Vagina (tissue), 2 donors: ENCODE results near the gene STAT4. TPM values are rescaled to one million over a fixed set of nuclear protein-coding genes. Genes with fewer than 3 reads are reported as not detected.

Experiments used
- DNase-seq, 2 donors: peaks; one replicate each; pipeline ENCODE4 v3.0.0-alpha.2; 2017; ENCODE audit errors: extremely low spot score in 2 of 2
- H3K27ac ChIP-seq: fragments of 200-600 bp; sonication (generic); one replicate; pipeline ENCODE4 v1.5.1; 2019
- H3K27me3 ChIP-seq: fragments of 200-600 bp; sonication (generic); one replicate; pipeline ENCODE4 v1.5.1; 2019
- H3K36me3 ChIP-seq, 2 donors: fragments of 200-600 bp; sonication (generic); one replicate each; pipeline ENCODE4 v1.5.1; 2017 to 2019
- H3K4me1 ChIP-seq: fragments of 200-600 bp; sonication (generic); one replicate; pipeline ENCODE4 v1.5.1; 2019
- H3K4me3 ChIP-seq, 2 donors: fragments of 200-600 bp; sonication (generic); 1 replicate in 1 of 2; 2 replicates in 1 of 2; pipeline ENCODE4 v1.5.1; 2016 to 2019
- H3K9me3 ChIP-seq: fragments of 200-600 bp; sonication (generic); one replicate; pipeline ENCODE4 v1.5.1; 2019
- POLR2A ChIP-seq, 2 donors: fragments of 450-650 bp; IDR thresholded peaks; one replicate each; pipeline ENCODE4 v1.6.1; 2017; ENCODE audit warnings: antibody characterized with exemption in 2 of 2, mild to moderate bottlenecking in 2 of 2, moderate library complexity in 2 of 2
- POLR2AphosphoS5 ChIP-seq, 2 donors: sonication (generic); formaldehyde crosslinking; IDR thresholded peaks; one replicate each; pipeline ENCODE4 v1.9.0; 2017; ENCODE audit warnings: antibody characterized with exemption in 2 of 2, mild to moderate bottlenecking in 2 of 2, low read depth in 1 of 2; ENCODE audit not compliant: insufficient read depth in 1 of 2
- intact Hi-C: fragments of 100-400 bp; cut with DNase I; formaldehyde crosslinking; loops from one replicate; pipeline ENCODE4 v1.15.1; 2023
- total RNA-seq: library from RNA; depleted of rRNA; stranded (reverse); fragments of >200 nt; gene quantifications from one replicate; pipeline ENCODE4 v1.2.3, GENCODE V29; 2016
- TF ChIP-seq, protein P1 (sequence below), 3 experiments: fragments of 450-650 bp in 2 of 3; fragments of 200-600 bp in 1 of 3; sonication (generic) in 1 of 3; IDR thresholded peaks; one replicate each; pipeline ENCODE4 v1.5.1; 2017 to 2019; ENCODE audit warnings: antibody characterized with exemption in 3 of 3, mild to moderate bottlenecking in 2 of 3, moderate library complexity in 2 of 3

Gene STAT4
- total RNA-seq, 1 donor from 2014 or later: 9.1 TPM

DNA sequence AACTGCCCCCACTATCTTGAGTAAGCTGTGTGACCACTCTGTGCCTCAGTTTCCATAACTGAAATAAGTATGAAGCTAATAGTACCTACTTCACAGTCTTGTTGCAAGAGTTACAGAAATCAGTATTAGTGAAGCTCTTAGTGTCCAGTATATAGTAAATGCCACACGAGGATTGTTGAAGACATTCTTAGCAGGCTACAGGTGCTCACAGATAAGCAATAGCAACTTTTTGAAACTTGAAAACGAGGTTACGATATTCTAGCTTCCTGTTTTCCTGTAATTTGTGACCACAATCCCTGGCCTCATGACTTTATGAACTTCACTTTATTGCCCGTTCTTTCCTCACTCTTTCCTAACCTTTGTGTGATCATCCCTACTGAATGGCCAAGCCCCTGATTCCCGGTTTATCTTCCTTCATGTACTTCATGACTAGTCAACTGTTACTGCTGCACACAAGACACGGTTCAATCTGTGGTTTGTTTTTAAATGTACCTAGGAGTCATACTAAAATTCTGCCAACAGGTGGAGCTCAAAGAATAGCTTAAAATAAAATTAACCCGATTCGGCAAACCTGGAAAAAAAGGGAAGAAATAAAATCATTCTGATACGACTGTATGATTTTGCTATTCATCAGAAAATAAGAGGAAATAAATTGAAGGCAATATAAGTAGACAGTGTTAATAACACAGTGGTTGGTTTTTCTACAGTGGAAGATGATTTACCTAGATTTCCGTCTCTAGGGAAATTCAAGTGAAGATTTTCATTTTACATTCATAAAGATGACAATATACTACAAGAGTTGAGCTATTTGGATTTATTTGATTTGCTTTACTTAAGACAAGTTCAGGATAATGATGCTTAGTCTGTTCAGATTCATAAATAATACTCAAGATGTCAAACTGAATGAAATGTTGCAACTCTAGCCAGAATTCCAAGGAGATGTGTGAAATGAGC is 98.7 kb downstream of the STAT4 start:
- Histone ChIP-seq H3K9me3 (no peaks in the 10 kb centered on the region), H3K4me1 (no peaks in the 10 kb centered on the region), H3K27me3 (no peaks in the 10 kb centered on the region), H3K4me3 (no peak overlapping the region), H3K27ac (no peak overlapping the region), H3K36me3 (no peaks in the 10 kb centered on the region)
- TF ChIP-seq POLR2A (IDR thresholded peaks at IDR 0.05) (no peak), POLR2AphosphoS5 (IDR thresholded peaks at IDR 0.05; ENCODE audit: insufficient read depth in 1 of 2, low read depth in 1 of 2) (no peak)
- TF ChIP-seq, protein P1, sequence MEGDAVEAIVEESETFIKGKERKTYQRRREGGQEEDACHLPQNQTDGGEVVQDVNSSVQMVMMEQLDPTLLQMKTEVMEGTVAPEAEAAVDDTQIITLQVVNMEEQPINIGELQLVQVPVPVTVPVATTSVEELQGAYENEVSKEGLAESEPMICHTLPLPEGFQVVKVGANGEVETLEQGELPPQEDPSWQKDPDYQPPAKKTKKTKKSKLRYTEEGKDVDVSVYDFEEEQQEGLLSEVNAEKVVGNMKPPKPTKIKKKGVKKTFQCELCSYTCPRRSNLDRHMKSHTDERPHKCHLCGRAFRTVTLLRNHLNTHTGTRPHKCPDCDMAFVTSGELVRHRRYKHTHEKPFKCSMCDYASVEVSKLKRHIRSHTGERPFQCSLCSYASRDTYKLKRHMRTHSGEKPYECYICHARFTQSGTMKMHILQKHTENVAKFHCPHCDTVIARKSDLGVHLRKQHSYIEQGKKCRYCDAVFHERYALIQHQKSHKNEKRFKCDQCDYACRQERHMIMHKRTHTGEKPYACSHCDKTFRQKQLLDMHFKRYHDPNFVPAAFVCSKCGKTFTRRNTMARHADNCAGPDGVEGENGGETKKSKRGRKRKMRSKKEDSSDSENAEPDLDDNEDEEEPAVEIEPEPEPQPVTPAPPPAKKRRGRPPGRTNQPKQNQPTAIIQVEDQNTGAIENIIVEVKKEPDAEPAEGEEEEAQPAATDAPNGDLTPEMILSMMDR (IDR thresholded peaks at IDR 0.05): peak; percentile 11 to 58 (median 32)
- no peak for DNase-seq
- intact Hi-C loops: no loop called here

DNA sequence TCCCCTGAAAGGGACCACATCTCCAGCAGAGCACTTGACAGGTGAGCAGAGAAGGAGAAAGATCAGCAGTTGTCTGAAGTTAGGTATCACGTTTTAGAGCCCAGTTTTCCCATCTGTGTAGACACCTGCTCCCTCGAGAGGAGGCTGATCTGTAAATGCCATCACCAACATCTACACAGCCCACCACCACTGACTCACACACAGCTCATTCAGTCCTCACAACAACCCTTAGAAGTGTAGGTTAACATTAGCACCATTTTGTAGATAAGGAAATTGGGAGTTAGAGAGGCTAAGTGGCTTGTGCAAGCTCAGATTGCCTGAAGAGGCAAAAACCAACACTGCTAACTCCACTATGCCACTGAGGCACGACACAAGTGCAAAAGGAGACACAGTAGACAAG is 99.6 kb downstream of the STAT4 start:
- intact Hi-C loops: no loop called here
- no peaks in the 10 kb centered on the region for H3K27me3 ChIP-seq

DNA sequence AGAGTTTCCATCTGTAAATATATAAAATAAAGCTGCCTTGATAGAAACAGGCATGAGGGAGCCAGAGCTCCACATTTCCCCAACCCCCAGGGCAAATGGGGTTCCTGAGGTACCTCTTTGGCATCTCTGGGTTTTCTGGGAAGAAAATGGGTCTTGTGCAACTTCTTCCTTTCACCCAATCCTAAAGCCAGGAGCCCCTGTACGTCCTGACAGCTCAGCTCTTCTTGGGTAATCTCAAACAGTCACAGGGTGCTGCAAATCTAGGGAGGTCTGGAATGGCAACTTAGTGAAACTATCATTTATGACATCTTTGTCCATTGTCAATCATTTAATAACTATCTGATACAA is 100.2 kb downstream of the STAT4 start:
- no peak overlapping the region for H3K4me3 ChIP-seq
- TF ChIP-seq POLR2A (IDR thresholded peaks at IDR 0.05) (no peak), POLR2AphosphoS5 (IDR thresholded peaks at IDR 0.05; ENCODE audit: insufficient read depth in 1 of 2, low read depth in 1 of 2) (no peak)
- TF ChIP-seq, protein P1 (IDR thresholded peaks at IDR 0.05): no peak
- no peaks in the 10 kb centered on the region for H3K36me3 ChIP-seq
- H3K27me3 ChIP-seq: no peaks in the 10 kb centered on the region
- H3K4me1 ChIP-seq: no peaks in the 10 kb centered on the region
- intact Hi-C loops: no loop called here
- no peak overlapping the region for H3K27ac ChIP-seq
- H3K9me3 ChIP-seq: no peaks in the 10 kb centered on the region
- DNase-seq: no peak

More for the DNA sequence above, 99.6 kb downstream of the STAT4 start:
- H3K9me3 ChIP-seq: no peaks in the 10 kb centered on the region
- no peaks in the 10 kb centered on the region for H3K4me1 ChIP-seq
- DNase-seq: no peak
- no peak overlapping the region for H3K4me3 ChIP-seq
- H3K36me3 ChIP-seq: no peaks in the 10 kb centered on the region
- TF ChIP-seq POLR2A (IDR thresholded peaks at IDR 0.05) (no peak), POLR2AphosphoS5 (IDR thresholded peaks at IDR 0.05; ENCODE audit: insufficient read depth in 1 of 2, low read depth in 1 of 2) (no peak)
- TF ChIP-seq, protein P1 (IDR thresholded peaks at IDR 0.05): no peak
- H3K27ac ChIP-seq: no peak overlapping the region

DNA sequence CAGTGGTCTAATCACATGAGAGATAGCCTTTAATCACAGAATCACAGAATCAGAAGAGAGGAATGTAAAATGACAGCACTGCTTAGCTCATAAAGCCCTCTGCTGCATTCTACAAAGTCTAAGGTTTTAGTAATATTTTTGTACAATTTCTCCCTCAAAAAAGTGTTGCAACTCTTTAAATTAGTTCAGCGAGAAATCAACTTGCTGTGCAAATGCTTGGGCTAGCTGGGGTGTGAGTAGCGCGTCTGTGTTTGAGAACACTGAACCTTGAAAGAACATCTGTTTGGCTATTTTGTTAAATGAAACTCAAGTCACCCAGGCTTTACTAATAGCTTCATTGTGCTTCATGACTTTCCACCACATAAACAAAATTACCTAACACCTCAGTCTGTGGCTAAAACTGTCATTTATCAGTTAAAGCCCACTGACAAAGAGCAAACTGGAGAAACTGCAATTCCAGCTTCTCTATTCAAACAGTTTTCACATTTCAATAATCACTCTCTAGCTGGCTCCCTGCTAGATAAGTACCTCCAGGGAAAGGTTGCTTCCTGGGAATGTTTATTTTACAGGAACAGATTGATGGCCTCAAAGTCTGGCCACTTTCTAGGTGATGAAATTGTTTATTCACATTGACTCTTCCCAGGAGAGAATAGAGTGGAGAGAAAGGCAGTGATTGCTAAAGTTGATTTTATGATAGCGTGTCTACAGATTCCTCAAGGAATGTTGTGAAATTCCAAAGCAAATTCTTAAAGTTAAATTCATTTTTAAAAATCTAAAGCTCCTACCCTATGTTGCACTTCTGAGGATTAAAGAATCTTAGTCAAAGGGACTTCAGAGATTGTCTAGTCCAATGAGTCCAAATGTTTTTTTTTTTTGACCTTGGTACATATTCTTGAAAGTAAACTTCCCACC is 100.8 kb downstream of the STAT4 start:
- Histone ChIP-seq H3K4me1 (no peaks in the 10 kb centered on the region), H3K4me3 (no peak overlapping the region)
- no peak for DNase-seq

More for the DNA sequence above, 100.8 kb downstream of the STAT4 start:
- no peaks in the 10 kb centered on the region for H3K36me3 ChIP-seq
- no peaks in the 10 kb centered on the region for H3K9me3 ChIP-seq
- intact Hi-C loops: no loop called here
- TF ChIP-seq, protein P1 (IDR thresholded peaks at IDR 0.05): no peak
- TF ChIP-seq POLR2AphosphoS5 (IDR thresholded peaks at IDR 0.05; ENCODE audit: insufficient read depth in 1 of 2, low read depth in 1 of 2) (no peak), POLR2A (IDR thresholded peaks at IDR 0.05) (no peak)
- H3K27ac ChIP-seq: no peak overlapping the region
- no peaks in the 10 kb centered on the region for H3K27me3 ChIP-seq
